Middle frontal gyrus (tissue), 1 donor: Measurements from ENCODE around the gene ABCC8.
"Not testable (repeated sequence)": the region's sequence is repeated elsewhere in the genome, so short reads cannot be mapped to it uniquely, and the experiment has no call there.

Experiments used
- DNase-seq: peaks from one replicate; pipeline ENCODE4 v3.0.0-alpha.2; 2015; ENCODE audit warnings: low spot score; ENCODE audit errors: extremely low spot score

The ABCC8 gene

DNA sequence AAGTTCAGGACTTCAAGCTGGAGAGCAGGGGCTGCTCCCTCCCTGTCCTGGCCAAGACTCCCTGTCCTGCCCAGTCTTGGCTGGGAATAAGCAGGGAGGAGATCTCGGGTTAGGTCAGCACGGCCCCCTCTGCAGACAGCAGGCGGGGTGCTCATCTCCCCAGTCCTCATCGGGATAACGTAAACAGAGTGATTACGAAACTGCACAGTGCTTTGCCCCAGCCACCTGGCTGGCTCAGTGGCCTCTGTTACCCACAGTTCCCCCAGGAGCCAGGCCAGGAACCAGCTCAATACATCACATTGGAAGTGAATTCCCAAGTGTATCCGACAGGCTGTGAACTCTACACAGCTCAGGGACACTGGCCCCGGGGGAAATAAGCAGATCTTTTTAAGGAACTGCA, 45.5 kb downstream of the ABCC8 start:
- no peak for DNase-seq

GRCh38 chr11:17430616-17431015, 46.0 kb downstream of the ABCC8 start:
- DNase-seq, result no peak

GRCh38 chr11:17428925-17429324, 47.7 kb downstream of the ABCC8 start:
- DNase-seq, result no peak

DNA sequence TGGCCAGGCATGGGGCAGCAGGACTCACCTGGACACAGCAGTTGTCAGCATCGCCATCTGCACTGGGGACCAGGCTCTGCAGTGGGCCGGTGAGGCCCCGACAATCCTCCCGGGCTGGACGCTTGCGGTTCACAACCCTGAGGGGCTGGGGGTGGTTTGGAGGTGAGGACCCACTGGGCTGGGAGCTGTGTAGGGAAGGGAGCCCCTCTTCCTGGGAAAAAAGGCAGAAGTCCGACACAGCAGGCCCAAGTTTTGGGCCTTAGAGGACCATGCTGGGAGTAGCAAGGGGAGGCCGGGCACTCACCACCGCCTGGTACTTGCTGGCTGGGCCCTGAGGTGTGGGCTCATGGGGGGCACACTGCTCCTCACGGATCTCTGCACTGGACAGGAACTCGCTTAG, 48.4 kb downstream of the ABCC8 start:
- no peak for DNase-seq

DNA sequence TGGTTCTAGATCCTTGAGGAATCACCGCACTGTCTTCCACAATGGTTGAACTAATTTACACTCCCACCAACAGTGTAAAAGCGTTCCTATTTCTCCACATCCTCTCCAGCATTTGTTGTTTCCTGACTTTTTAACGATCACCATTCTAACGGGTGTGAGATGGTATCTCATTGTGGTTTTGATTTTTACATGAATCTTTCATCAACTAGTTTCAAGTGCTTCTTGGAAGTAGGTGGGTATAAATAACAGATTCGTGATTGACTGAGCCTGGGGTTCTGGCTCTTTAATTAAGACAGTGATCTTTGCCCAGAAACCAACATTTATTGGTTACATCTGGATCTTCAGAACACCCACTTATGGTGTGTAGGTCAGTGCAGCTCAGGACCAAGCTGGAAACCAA, 50.4 kb downstream of the ABCC8 start:
- not testable (repeated sequence) for DNase-seq

DNA sequence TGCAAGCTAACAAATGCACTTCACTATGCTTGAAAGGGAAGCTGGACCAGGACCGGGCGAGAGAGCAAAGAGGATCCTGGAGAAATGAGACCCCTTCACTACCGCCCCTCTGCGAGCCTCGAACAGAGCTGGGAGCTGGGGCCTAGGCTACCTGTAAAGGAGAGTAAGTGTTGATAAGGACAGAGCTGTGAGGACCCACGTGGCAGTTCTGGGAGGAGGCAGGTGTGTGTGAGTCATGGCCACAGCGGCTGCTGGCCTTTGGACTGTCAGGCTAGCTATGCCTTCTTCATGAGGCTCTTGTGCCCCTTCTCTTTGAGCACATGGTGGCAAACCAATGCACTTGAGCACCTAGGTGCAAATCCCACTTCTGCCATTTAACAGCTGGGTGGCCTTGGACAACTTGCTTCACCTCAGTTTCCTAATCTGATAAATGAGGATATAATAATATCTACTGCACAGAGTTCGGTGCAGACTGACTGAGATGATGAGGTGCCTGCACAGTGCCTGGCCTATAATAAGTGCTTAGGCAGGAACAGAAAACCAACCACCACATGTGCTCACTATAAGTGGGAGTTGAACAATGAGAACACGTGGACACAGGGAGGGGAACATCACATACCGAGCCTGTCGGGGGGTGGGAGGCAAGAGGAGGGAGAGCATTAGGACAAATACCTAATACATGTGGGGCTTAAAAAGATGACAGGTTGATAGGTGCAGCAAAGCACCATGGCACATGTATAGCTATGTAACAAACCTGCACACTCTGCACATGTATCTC, 52.9 kb downstream of the ABCC8 start:
- no peak for DNase-seq

DNA sequence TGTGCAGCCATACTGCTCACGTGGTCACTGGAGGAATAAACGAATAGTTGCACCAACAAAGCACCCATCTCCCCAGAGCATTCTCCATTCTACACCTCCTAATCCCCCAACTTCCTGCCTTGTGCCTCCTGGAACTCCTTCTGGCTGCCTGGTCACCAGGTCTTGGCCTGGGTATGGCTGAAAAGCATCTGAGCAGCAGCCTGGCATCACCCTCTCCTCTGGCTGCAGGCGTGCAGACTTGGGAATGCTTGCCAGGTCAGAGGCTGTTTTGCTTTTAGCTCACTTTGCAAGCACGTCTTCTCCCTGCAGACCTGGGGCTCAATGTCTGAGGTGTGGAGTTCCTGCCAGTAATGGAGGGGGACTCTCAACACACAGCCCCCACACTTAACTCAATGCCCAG, 54.9 kb downstream of the ABCC8 start:
- no peak for DNase-seq

DNA sequence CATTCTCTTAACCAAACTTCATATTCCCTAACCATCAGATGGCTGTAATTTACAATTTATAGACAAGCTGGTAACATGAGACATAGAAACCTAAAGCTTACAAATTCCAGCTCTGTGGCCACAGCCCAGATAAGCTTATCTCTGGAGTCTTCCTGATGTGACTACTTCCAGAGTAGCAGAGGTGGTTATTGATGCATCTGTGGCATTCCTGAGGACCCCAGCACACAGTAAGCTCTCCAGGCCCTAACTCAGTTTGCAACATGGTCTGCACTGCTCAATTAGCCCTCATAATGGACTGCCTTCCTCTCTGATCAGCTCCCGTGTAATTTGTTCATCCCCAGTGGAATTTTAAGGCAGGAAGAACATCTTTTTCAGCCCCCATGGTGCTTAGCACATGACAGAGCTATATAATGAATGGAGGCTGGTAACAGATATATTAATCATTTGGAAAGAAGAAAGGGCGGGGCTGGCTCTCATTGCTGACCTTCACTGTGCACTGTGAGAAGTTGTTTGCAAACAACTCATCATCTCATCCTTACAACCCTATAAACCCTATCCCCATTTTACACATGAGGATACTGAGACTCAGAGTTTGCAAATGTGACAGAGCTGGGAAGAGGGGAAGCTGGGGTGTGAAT, 58.1 kb downstream of the ABCC8 start:
- DNase-seq, result no peak

DNA sequence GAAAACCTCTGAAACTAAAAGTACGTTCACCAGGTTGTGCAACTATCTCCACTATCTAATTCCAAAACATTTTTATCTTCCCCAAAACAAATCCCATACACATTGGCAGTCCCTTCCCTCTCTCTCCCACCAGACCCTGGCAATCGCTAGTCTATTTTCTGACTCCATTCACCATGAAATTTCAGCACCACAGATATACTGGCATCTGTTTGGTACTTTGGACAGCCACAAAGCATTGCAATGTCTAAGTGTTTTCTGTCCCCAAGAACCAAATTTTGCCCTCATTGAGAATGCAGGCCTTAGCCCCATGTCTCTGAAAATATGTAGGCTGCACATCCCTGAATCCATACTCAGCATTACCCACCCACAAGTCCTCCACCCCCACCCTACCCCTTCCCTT, 60.2 kb downstream of the ABCC8 start:
- DNase-seq, result no peak

GRCh38 chr11:17415523-17416104, 61.0 kb downstream of the ABCC8 start:
- no peak for DNase-seq

DNA sequence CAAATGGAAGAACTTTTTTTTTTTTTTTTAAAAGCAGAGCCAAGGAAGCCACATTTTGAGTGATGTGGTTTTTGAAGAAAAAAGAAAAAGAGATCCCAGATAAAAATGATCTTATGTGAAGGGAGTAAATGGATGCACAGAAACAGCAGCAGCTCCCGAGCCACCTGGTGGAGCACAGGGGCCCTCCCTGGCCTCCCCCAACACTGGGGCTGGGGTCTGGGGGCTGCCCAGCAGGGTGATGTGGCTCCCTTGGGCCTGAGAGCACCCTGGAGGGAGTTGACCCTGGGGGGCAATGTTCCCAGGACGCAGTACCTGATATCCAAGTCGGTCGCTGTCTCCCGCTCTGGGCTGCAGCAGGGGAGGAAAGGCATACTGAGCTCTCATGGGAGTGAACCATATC, 61.7 kb downstream of the ABCC8 start:
- no peak for DNase-seq

DNA sequence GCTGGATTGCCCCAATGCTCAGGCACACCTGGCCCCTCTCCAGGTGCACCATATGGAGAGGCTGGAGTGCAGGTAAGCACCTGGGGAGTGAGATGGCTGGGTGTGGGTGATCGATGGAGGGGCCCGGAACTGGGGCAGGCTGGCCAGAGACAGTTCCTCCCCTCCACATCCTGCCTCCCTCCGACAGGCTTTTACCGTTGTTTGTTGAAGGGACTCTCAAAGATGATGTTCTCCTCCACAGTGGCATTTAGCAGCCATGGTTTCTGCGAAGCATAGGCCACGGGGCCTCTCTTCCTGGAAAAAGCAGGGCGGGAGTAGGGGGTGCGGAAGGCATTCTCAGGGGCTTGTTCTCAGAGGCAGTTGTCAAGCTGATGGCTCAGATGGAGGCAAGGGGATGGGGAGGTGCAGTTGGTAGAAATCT, 62.3 kb downstream of the ABCC8 start:
- no peak for DNase-seq

DNA sequence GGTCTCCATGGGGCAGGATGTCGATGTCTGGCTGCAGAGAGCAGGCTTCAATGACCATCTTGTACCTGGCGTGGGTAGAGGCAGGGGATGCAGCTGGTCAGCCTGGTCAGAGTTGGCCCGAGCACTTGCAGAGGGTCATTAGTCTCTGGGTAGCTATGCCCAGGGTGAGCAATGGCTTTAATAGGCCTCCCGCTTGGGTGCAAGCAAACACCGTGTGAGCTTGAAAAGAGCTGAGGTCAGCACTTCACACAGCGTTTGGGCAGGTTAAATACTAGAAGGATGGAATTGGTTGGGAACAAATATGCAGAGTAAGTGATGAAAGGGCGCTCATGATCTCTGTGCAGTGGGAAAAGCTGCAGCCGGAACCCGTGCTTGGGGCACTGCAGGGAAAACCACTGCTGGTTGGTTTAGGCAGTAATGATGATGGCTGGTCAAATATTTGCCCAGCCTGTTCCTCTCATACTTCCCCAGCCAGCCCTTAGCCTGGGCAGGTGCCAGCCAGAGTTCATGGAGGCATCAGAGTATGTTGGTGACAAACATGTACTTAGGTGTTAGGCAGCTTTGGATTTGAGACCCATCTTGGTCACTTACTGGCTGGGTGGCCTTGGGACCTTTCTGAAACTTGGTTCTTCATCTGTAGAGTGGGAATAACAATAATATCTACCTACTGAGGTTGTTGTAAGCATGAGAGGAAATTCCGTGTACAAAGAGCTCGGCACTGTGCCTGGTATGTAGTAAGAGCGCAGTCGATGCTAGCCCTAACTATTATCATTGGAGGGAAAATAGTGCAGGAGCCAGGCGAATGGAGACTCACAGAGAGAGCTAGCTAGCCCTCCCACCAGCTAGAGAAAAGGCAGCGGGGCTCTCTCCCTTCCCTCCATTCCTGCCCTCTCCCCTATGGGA, 63.0 kb downstream of the ABCC8 start:
- no peak for DNase-seq

GRCh38 chr11:17412488-17413180, 64.0 kb downstream of the ABCC8 start:
- DNase-seq, result no peak

DNA sequence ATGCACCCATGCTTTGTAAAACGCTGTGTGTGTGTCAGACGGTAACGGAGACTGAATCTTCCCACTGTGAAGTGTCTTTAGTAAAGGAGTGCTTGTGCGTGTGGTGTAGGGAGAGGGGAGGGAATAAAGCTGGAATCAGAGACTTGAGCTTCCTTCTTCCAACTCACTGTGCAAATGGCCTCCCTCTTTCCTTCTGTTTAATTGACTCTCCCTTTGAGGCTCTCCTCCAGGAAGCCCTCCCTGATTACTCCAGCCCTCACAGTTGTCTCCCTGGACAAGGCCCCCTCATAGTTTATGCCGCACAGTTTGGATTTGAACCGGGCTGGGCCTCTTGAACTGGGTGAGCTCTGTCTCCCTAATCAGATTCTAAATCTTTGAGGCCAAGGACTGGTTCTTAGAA, 65.2 kb downstream of the ABCC8 start:
- DNase-seq, result no peak

- DNase-seq, result no peak
Observed at GRCh38 chr11:17410606-17411379, 65.9 kb downstream of the ABCC8 start.

DNA sequence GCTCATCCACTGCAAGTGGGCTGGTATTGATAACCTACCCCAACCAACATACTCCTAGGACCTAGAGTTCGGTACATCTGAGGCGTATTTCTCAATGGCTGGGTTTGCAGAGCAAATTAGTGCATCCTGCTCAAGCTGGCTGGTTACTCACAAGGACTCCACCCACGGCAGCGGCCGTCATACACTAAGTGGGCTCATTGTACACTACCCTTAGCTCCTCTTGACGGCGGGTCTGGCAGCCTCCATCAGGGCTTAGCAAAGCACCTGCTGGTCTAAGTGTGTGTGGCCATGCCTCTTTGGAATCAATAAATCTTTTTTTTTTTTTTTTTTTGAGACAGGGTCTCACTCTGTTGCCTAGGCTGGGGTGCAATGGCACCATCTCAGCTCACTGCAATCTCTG, 68.0 kb downstream of the ABCC8 start:
- no peak for DNase-seq

DNA sequence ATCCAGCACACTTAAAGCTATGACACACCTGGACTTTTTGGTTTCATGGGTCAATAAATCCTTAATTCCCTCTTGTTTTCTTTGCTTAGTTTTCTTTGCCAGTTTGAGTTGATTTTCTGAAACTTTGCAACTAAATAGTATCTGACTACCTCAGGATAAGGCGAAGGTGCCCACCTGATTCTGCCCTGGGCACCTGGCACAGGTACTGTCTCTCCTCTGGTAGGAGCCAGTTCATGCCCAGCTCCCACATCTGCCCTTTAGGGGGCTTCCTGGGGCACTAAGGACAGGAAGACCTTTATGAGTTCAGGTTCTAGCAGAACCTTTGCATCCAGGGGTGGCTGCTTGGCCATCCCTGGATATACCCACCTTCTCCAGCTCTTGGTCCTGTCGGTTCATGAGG, 68.6 kb downstream of the ABCC8 start:
- DNase-seq, result no peak

GRCh38 chr11:17407575-17407974, 69.1 kb downstream of the ABCC8 start:
- no peak for DNase-seq

DNA sequence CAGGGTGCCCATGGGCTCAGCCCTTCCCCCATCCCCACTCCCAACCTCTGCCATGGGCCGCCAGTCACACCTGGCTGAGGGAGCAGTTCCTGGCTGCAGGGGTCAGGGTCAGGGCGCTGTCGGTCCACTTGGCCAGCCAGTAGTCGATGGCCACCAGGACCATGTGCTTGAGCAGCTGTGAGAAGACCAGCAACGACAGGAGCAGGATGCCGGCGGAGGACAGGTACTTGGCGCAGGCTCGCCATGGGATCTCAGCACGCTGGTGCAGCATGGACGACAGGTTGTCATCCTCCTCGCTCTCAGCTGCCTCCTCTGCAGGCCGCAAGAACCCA, 69.9 kb downstream of the ABCC8 start:
- DNase-seq, result no peak
